ENCODE results near the gene SPATA3.

GRCh38 chr2:230967113-230967512 is 28.8 kb upstream of the SPATA3 start:
- no peak for TF ChIP-seq CTCF (tag by site-specific recombination; IDR thresholded peaks at IDR 0.05)
- no peak for TF ChIP-seq ZNF416 (tag by site-specific recombination; IDR thresholded peaks at IDR 0.05)
- TF ChIP-seq ZNF76 (tag by site-specific recombination; IDR thresholded peaks at IDR 0.05; ENCODE audit: borderline replicate concordance, low read depth), result no peak

Measured in HEK293 (cell line).